ENCODE measurements around the gene DLGAP1. TPM values are rescaled to one million over a fixed set of nuclear protein-coding genes. Genes with fewer than 3 reads are reported as not detected.

DLGAP1 gene
- total and polyA plus RNA-seq, 10 donors = 0.11 to 6.0 (median 2.1) TPM

DNA sequence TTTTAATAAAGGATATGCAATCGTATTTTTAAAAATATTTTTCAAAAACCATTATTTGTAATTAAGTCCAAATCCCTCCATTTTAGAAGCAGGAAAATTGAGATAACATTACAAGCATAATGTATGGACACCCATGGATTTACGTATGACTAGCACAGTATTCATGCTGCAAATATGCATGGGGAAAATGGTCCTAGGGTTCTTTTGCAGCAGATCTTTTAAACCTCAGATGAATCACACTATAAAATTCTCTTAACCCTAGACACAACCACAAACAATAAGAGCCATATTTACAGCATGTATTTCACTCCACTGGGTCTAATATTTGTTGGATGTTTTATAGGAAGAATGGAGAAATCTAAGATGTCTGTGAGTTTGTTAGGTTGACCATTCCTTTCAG, 551.8 kb downstream of the DLGAP1 start:
- TF ChIP-seq, protein P1, sequence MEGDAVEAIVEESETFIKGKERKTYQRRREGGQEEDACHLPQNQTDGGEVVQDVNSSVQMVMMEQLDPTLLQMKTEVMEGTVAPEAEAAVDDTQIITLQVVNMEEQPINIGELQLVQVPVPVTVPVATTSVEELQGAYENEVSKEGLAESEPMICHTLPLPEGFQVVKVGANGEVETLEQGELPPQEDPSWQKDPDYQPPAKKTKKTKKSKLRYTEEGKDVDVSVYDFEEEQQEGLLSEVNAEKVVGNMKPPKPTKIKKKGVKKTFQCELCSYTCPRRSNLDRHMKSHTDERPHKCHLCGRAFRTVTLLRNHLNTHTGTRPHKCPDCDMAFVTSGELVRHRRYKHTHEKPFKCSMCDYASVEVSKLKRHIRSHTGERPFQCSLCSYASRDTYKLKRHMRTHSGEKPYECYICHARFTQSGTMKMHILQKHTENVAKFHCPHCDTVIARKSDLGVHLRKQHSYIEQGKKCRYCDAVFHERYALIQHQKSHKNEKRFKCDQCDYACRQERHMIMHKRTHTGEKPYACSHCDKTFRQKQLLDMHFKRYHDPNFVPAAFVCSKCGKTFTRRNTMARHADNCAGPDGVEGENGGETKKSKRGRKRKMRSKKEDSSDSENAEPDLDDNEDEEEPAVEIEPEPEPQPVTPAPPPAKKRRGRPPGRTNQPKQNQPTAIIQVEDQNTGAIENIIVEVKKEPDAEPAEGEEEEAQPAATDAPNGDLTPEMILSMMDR (IDR thresholded peaks at IDR 0.05 in 8 of 11, conservative IDR thresholded peaks at IDR 0.05 in 3 of 11) = no peak
- TF ChIP-seq POLR2AphosphoS5 (IDR thresholded peaks at IDR 0.05) = no peak
- no peak for TF ChIP-seq POLR2A (IDR thresholded peaks at IDR 0.05)

DNA sequence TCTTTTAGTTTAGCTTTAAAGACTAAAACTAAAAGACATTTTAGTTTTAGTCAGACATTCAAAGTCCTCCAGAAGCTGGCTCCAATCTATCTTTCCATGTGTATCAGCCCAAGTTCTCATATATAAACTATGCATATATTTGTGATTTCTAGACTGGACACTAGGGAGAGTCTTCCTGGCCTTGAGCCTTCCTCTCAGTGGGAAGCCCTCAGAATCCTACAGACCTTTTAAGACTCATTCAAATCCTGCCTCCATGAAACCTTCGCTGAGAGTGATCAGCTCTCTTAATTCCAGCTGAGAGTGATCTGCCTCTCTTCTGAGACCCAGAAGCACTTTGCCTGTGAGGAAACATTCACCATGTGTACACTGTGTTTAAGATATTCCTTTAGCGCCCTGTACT, 552.4 kb downstream of the DLGAP1 start:
- intact Hi-C loops (cut with DNase I; ENCODE audit: low total_unique reads) = no loop called here
- H3K4me3 ChIP-seq = no peak overlapping the region
- H3K4me1 ChIP-seq = no peaks in the 10 kb centered on the region
- no peaks in the 10 kb centered on the region for H3K9me3 ChIP-seq
- no peak for TF ChIP-seq POLR2A (IDR thresholded peaks at IDR 0.05)
- TF ChIP-seq, protein P1 (IDR thresholded peaks at IDR 0.05 in 8 of 11, conservative IDR thresholded peaks at IDR 0.05 in 3 of 11) = no peak
- TF ChIP-seq POLR2AphosphoS5 (IDR thresholded peaks at IDR 0.05) = no peak
- 84 to 97% (median 90%) methylated on average over 2 of the region's 2 CpGs for WGBS, 5 donors
- H3K27me3 ChIP-seq (replicated peaks in 1 of 7) = no peaks in the 10 kb centered on the region
- no peaks in the 10 kb centered on the region for H3K36me3 ChIP-seq
- no peak overlapping the region for H3K27ac ChIP-seq
- DNase-seq = no peak

More for the DNA sequence above, 551.8 kb downstream of the DLGAP1 start:
- Histone ChIP-seq H3K27me3 (replicated peaks in 1 of 7) (no peaks in the 10 kb centered on the region), H3K4me1 (no peaks in the 10 kb centered on the region), H3K9me3 (no peaks in the 10 kb centered on the region), H3K4me3 (no peak overlapping the region), H3K36me3 (no peaks in the 10 kb centered on the region), H3K27ac (no peak overlapping the region)
- 70 to 83% (median 80%) methylated on average over 2 of the region's 2 CpGs for WGBS, 5 donors
- intact Hi-C loops (cut with DNase I; ENCODE audit: low total_unique reads) = no loop called here
- no peak for DNase-seq

DNA sequence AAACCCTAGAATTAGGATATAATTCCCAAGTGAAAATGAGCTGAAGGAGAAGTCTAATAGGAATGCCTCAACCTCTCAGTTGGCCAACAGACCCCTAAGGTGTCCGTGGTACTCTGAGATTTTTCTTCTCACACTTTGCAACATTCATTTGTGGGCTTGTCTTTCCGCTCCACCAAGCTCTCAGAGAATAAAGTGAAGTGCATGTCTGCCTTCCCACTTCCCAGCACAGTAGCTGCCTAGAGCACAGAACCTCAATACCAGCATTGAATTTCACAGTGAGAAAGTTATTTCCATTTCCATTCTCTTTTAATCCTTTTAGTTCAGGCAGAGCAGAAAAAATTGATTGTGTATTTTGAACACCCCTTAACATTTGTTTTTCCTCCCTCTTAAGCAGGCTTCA, 553.3 kb downstream of the DLGAP1 start:
- H3K27ac ChIP-seq = no peak overlapping the region
- WGBS, 5 donors = 78 to 92% (median 89%) methylated on average over 2 of the region's 2 CpGs
- TF ChIP-seq, protein P1 (IDR thresholded peaks at IDR 0.05 in 8 of 11, conservative IDR thresholded peaks at IDR 0.05 in 3 of 11) = no peak
- TF ChIP-seq POLR2A (IDR thresholded peaks at IDR 0.05) = no peak
- TF ChIP-seq POLR2AphosphoS5 (IDR thresholded peaks at IDR 0.05) = no peak

DNA sequence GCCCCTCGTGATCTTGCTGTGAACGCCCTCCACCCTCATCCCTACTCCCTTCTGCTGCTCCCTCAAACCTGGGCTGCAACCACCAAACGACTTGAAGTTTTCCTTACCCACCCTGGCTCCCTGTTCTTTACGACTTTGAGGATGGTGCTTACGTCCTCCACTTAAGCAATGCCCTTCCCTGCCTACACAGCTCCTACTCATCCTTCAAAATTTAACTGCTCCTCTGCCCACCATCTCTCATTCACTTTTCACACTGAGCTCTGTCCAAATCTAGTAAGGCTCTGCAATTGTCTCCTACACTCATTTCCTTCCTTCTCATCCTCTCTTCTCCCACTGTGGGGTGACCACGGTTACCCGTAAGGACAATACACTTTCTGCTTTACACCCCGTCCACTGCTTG, 554.1 kb downstream of the DLGAP1 start:
- WGBS, 5 donors = 81 to 88% (median 81%) methylated on average over 8 of the region's 8 CpGs
- Histone ChIP-seq H3K27ac (no peak overlapping the region), H3K4me1 (no peaks in the 10 kb centered on the region), H3K36me3 (no peaks in the 10 kb centered on the region), H3K27me3 (replicated peaks in 1 of 7) (no peaks in the 10 kb centered on the region), H3K9me3 (no peaks in the 10 kb centered on the region), H3K4me3 (no peak overlapping the region)
- DNase-seq = no peak
- intact Hi-C loops (cut with DNase I; ENCODE audit: low total_unique reads) = no loop called here
- TF ChIP-seq POLR2A (IDR thresholded peaks at IDR 0.05) (no peak), POLR2AphosphoS5 (IDR thresholded peaks at IDR 0.05) (no peak)
- TF ChIP-seq, protein P1 (IDR thresholded peaks at IDR 0.05 in 8 of 11, conservative IDR thresholded peaks at IDR 0.05 in 3 of 11) = no peak

More for the DNA sequence above, 553.3 kb downstream of the DLGAP1 start:
- no peaks in the 10 kb centered on the region for H3K4me1 ChIP-seq
- intact Hi-C loops (cut with DNase I; ENCODE audit: low total_unique reads) = no loop called here
- H3K9me3 ChIP-seq = no peaks in the 10 kb centered on the region
- no peaks in the 10 kb centered on the region for H3K27me3 ChIP-seq (replicated peaks in 1 of 7)
- no peaks in the 10 kb centered on the region for H3K36me3 ChIP-seq
- no peak for DNase-seq
- no peak overlapping the region for H3K4me3 ChIP-seq

Data from spleen (tissue), 11 donors.